IMR-90 (cell line): Measurements from ENCODE around the gene SNX7. TPM values are rescaled to one million over a fixed set of nuclear protein-coding genes. Genes with fewer than 3 reads are reported as not detected.

Source experiments
- ATAC-seq: fragments of 200-7000 bp; cut with Tn5 transposase; 2 replicates; pipeline ENCODE4 v1.9.1; 2020; ENCODE audit warnings: low read depth, mild to moderate bottlenecking, moderate library complexity
- BruUV-seq: library from RNA; stranded (reverse); fragments of 400-500 nt; replicated peaks from 2 replicates; lab custom pipeline; 2021; lab: Mats Ljungman, UMichigan
- CTCF ChIA-PET: fragments of 300-600 bp; formaldehyde crosslinking; extraction: SDS; loops from one replicate; lab custom pipeline; 2021; ENCODE audit warnings: antibody characterized with exemption; lab: Yijun Ruan, JAX
- POLR2A ChIA-PET: fragments of 300-600 bp; sonication (Branson Sonifier 250); formaldehyde crosslinking; loops from one replicate; lab custom pipeline; 2022; ENCODE audit warnings: antibody characterized with exemption; ENCODE audit not compliant: unreplicated experiment; lab: Charles Lee
- DNase-seq: peaks from one replicate; pipeline ENCODE4 v3.0.0; 2013
- H2AFZ ChIP-seq: replicated peaks from 2 replicates; pipeline ENCODE3; 2013; ENCODE audit warnings: low read length, mild to moderate bottlenecking; ENCODE audit not compliant: poor library complexity
- H2AK5ac ChIP-seq: 2 replicates; pipeline ENCODE4 v1.6.1; 2013; ENCODE audit warnings: low read depth, low read length, inconsistent platforms
- H2AK9ac ChIP-seq: replicated peaks from 2 replicates; pipeline ENCODE3; 2013; ENCODE audit warnings: mild to moderate bottlenecking, low read depth, low read length, moderate library complexity; ENCODE audit not compliant: poor library complexity
- H2BK120ac ChIP-seq: 2 replicates; pipeline ENCODE4 v1.6.1; 2013; ENCODE audit warnings: low read depth, low read length, inconsistent platforms
- H2BK15ac ChIP-seq: 3 replicates; pipeline ENCODE4 v1.6.1; 2013; ENCODE audit warnings: low read depth, low read length, inconsistent platforms
- H2BK20ac ChIP-seq: 2 replicates; pipeline ENCODE4 v1.6.1; 2013; ENCODE audit warnings: low read depth, mild to moderate bottlenecking, inconsistent platforms, low read length, moderate library complexity
- H2BK5ac ChIP-seq: 2 replicates; pipeline ENCODE4 v1.6.1; 2013; ENCODE audit warnings: mild to moderate bottlenecking, low read depth, low read length, inconsistent platforms; ENCODE audit not compliant: poor library complexity, severe bottlenecking
- H3K14ac ChIP-seq: replicated peaks from 2 replicates; pipeline ENCODE4 v1.6.1; 2013; ENCODE audit warnings: low read depth, low read length, inconsistent platforms
- H3K18ac ChIP-seq: 2 replicates; pipeline ENCODE4 v1.6.1; 2013; ENCODE audit warnings: low read depth, low read length, control low read depth
- H3K23ac ChIP-seq: 2 replicates; pipeline ENCODE4 v1.6.1; 2013; ENCODE audit warnings: low read depth, low read length, inconsistent platforms
- H3K27ac ChIP-seq: 2 replicates; pipeline ENCODE4 v1.5.1; 2013; ENCODE audit warnings: mild to moderate bottlenecking, control low read depth, low read length; ENCODE audit not compliant: insufficient read depth
- H3K27me3 ChIP-seq: 2 replicates; pipeline ENCODE4 v1.6.1; 2013; ENCODE audit warnings: low read length; ENCODE audit not compliant: control insufficient read depth, insufficient read depth
- H3K36me3 ChIP-seq: 2 replicates; pipeline ENCODE4 v1.6.1; 2013; ENCODE audit warnings: low read length, mixed read lengths; ENCODE audit not compliant: control insufficient read depth, insufficient read depth
- H3K4ac ChIP-seq: 2 replicates; pipeline ENCODE4 v1.6.1; 2013; ENCODE audit warnings: low read depth, low read length, inconsistent platforms
- H3K4me1 ChIP-seq: 2 replicates; pipeline ENCODE4 v1.6.1; 2013; ENCODE audit warnings: low read length, mixed read lengths; ENCODE audit not compliant: control insufficient read depth, insufficient read depth
- H3K4me2 ChIP-seq: 2 replicates; pipeline ENCODE4 v1.6.1; 2013; ENCODE audit warnings: low read depth, mild to moderate bottlenecking, control low read depth, low read length, moderate library complexity
- H3K4me3 ChIP-seq: 2 replicates; pipeline ENCODE4 v1.5.1; 2013; ENCODE audit warnings: low read depth, mild to moderate bottlenecking, control low read depth, low read length, moderate library complexity; ENCODE audit not compliant: insufficient read depth
- H3K56ac ChIP-seq: 2 replicates; pipeline ENCODE4 v1.6.1; 2013; ENCODE audit warnings: low read length, inconsistent platforms; ENCODE audit not compliant: insufficient read depth; ENCODE audit errors: extremely low read depth
- H3K79me1 ChIP-seq, 2 experiments: 2 replicates each; pipeline ENCODE4 v1.6.1; 2013; ENCODE audit warnings: low read length in 2 of 2, inconsistent platforms in 1 of 2, low read depth in 1 of 2
- H3K9ac ChIP-seq: 2 replicates; pipeline ENCODE4 v1.6.1; 2013; ENCODE audit warnings: low read depth, low read length, control low read depth
- H3K9me1 ChIP-seq: 2 replicates; pipeline ENCODE4 v1.6.1; 2013; ENCODE audit warnings: low read length, inconsistent platforms; ENCODE audit not compliant: insufficient read depth
- H3K9me3 ChIP-seq: 2 replicates; pipeline ENCODE4 v1.6.1; 2013; ENCODE audit warnings: low read length; ENCODE audit not compliant: control insufficient read depth, insufficient read depth
- H4K20me1 ChIP-seq: 2 replicates; pipeline ENCODE4 v1.6.1; 2013; ENCODE audit warnings: low read length, inconsistent platforms; ENCODE audit not compliant: insufficient read depth
- H4K5ac ChIP-seq: 2 replicates; pipeline ENCODE4 v1.6.1; 2013; ENCODE audit warnings: mild to moderate bottlenecking, low read depth, low read length, control low read depth
- H4K8ac ChIP-seq, 2 experiments: 2 replicates each; pipeline ENCODE4 v1.6.1; 2013; ENCODE audit warnings: low read depth in 2 of 2, low read length in 2 of 2, control low read depth in 1 of 2, inconsistent platforms in 1 of 2
- H4K91ac ChIP-seq: 2 replicates; pipeline ENCODE4 v1.6.1; 2013; ENCODE audit warnings: low read depth, low read length, inconsistent platforms; ENCODE audit not compliant: insufficient read depth
- BHLHE40 ChIP-seq: fragments of 150-350 bp; IDR thresholded peaks from 2 replicates; pipeline ENCODE4 v1.6.1; 2016; ENCODE audit warnings: mild to moderate bottlenecking, low read depth, low read length
- CHD1 ChIP-seq: IDR thresholded peaks from 2 replicates; pipeline ENCODE4 v1.6.1; 2012; ENCODE audit warnings: low read depth, low read length, improper control_type of control experiment
- FOS ChIP-seq: fragments of 150-350 bp; IDR thresholded peaks from 2 replicates; pipeline ENCODE4 v1.6.1; 2016; ENCODE audit warnings: low read depth, low read length
- MAFK ChIP-seq: IDR thresholded peaks from 2 replicates; pipeline ENCODE4 v1.6.1; 2012; ENCODE audit warnings: low read depth, low read length, improper control_type of control experiment
- MXI1 ChIP-seq: IDR thresholded peaks from 2 replicates; pipeline ENCODE4 v1.6.1; 2012; ENCODE audit warnings: low read depth, mild to moderate bottlenecking, low read length, moderate library complexity, borderline replicate concordance
- POLR2A ChIP-seq: IDR thresholded peaks from 2 replicates; pipeline ENCODE4 v1.6.1; 2012; ENCODE audit warnings: mild to moderate bottlenecking, low read depth, low read length
- RCOR1 ChIP-seq: IDR thresholded peaks from 2 replicates; pipeline ENCODE4 v1.6.1; 2012; ENCODE audit warnings: mild to moderate bottlenecking, low read length, improper control_type of control experiment; ENCODE audit not compliant: insufficient replicate concordance
- SMC3 ChIP-seq: fragments of 150-350 bp; IDR thresholded peaks from 2 replicates; pipeline ENCODE4 v1.6.1; 2016; ENCODE audit warnings: low read depth, mild to moderate bottlenecking, antibody characterized with exemption, low read length, moderate library complexity
- whole genome bisulfite sequencing, 2 experiments: methylation state at CpG; one replicate each; pipeline versions ENCODE4 v1.1.5 to v1.1.7; 2013; ENCODE audit warnings: missing lambda C conversion rate in 2 of 2; ENCODE audit not compliant: insufficient read length in 1 of 2; ENCODE audit errors: extremely low coverage in 2 of 2; 5-methylcytosine and 5-hydroxymethylcytosine counted together
- dilution Hi-C: fragments of 300-500 bp; cut with HindIII; formaldehyde crosslinking; loops from one replicate; pipeline ENCODE4 v1.14.3; 2018; ENCODE audit warnings: low sequenced_read_pairs; ENCODE audit not compliant: unreplicated experiment
- in situ Hi-C: fragments of 300-500 bp; cut with MboI; formaldehyde crosslinking; loops from 3 replicates; pipeline ENCODE4 v1.14.3; 2019; ENCODE audit warnings: low sequenced_read_pairs, inconsistent platforms, mixed read lengths
- intact Hi-C: fragments of 100-400 bp; cut with micrococcal nuclease; formaldehyde crosslinking; loops from 2 replicates; pipeline ENCODE4 v1.10.0; 2022
- polyA plus RNA-seq, 3 experiments: library from polyadenylated mRNA; depleted of rRNA; stranded (reverse); fragments of >200 nt; gene quantifications; 2 replicates each; pipeline ENCODE4 v1.2.3, GENCODE V29; 2012; ENCODE audit warnings: low replicate concordance in 1 of 3
- total RNA-seq: library from RNA; depleted of rRNA; stranded (reverse); fragments of >200 nt; gene quantifications from 2 replicates; pipeline ENCODE4 v1.2.3, GENCODE V29; 2012
- TF ChIP-seq, protein P1 (sequence below): fragments of 150-350 bp; IDR thresholded peaks from 2 replicates; pipeline ENCODE4 v1.6.1; 2017; ENCODE audit warnings: mild to moderate bottlenecking, antibody characterized with exemption, low read length, low read depth
- TF ChIP-seq, protein P2 (sequence below): fragments of 150-350 bp; IDR thresholded peaks from 2 replicates; pipeline ENCODE4 v1.6.1; 2016; ENCODE audit warnings: low read depth, mild to moderate bottlenecking, low read length, moderate library complexity, borderline replicate concordance

The SNX7 gene
- total and polyA plus RNA-seq, 2 of the 4 experiments (the other 2 are of a cell fraction), result 22.5 to 24.4 TPM

DNA sequence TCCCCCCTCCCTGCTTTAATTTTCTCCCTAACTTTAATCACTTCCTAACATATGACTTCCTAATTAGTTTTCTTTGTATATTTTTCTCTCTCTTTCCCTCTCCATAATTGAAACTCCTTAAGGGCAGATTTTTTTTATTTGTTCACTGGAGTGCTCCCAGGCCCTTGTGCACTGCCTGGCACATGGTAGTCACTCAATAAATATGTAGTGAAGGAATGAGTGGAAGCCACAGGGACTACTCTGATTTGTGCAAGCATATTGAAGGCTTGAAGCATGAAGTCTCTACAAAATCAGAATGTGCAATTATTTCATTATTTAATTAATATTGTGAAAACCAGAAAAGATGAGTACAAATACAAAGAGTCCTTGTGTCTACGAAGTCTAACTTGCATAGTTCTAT is 41.5 kb downstream of the SNX7 start:
- Histone ChIP-seq H2BK120ac (0 out of 2 replicates have a peak overlapping the region, but pooled peaks have one; percentile 38), H2BK15ac (no peak overlapping the region), H3K9me3 (no peaks in the 10 kb centered on the region), H3K4ac (no peak overlapping the region), H2AFZ (no peak overlapping the region), H3K14ac (no peak overlapping the region), H3K9ac (no peak overlapping the region), H3K18ac (no peak overlapping the region; the same call in 1 of the 2 replicates), H2BK20ac (no peak overlapping the region), H2BK5ac (peak overlapping the region; percentile 67), H3K9me1 (peaks cover 3% of the 10 kb centered on the region), H3K27ac (peak overlapping the region; percentile 40; the same call in 1 of the 2 replicates), H3K27me3 (no peaks in the 10 kb centered on the region), H4K91ac (no peak overlapping the region), H3K4me1 (peaks cover 8% of the 10 kb centered on the region), H3K4me3 (no peak overlapping the region), H2AK5ac (no peak overlapping the region), H4K8ac (no peak overlapping the region; a peak in 1 of 4 replicates), H3K4me2 (peak overlapping the region; percentile 17; the same call in 1 of the 2 replicates), H4K20me1 (no peaks in the 10 kb centered on the region), H4K5ac (no peak overlapping the region), H3K79me1 (0 out of 4 replicates have a peak, but pooled peaks cover 0 to 9% of the 10 kb centered on the region in 2 experiments), H3K36me3 (peaks cover 3% of the 10 kb centered on the region; the same call in 1 of the 2 replicates), H2AK9ac (no peak overlapping the region), H3K56ac (no peak overlapping the region), H3K23ac (peak overlapping the region; percentile 35; the same call in 1 of the 2 replicates)
- no TSS peak for BruUV-seq
- ATAC-seq (peak; percentile 79), DNase-seq (peak; percentile 70)
- in situ Hi-C loops (no loop called here), intact Hi-C loops (no loop called here), dilution Hi-C loops (no loop called here)
- ChIA-PET CTCF (no interaction called here), POLR2A (no interaction called here)
- TF ChIP-seq, protein P1, sequence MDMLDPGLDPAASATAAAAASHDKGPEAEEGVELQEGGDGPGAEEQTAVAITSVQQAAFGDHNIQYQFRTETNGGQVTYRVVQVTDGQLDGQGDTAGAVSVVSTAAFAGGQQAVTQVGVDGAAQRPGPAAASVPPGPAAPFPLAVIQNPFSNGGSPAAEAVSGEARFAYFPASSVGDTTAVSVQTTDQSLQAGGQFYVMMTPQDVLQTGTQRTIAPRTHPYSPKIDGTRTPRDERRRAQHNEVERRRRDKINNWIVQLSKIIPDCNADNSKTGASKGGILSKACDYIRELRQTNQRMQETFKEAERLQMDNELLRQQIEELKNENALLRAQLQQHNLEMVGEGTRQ, result no peak
- no peak for TF ChIP-seq FOS
- TF ChIP-seq BHLHE40, result no peak
- TF ChIP-seq, protein P2, sequence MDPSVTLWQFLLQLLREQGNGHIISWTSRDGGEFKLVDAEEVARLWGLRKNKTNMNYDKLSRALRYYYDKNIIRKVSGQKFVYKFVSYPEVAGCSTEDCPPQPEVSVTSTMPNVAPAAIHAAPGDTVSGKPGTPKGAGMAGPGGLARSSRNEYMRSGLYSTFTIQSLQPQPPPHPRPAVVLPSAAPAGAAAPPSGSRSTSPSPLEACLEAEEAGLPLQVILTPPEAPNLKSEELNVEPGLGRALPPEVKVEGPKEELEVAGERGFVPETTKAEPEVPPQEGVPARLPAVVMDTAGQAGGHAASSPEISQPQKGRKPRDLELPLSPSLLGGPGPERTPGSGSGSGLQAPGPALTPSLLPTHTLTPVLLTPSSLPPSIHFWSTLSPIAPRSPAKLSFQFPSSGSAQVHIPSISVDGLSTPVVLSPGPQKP, result no peak
- no peak for TF ChIP-seq MXI1
- TF ChIP-seq CHD1, result no peak
- no peak for TF ChIP-seq SMC3
- no peak for TF ChIP-seq RCOR1
- no peak for TF ChIP-seq POLR2A
- no peak for TF ChIP-seq MAFK
- WGBS, 2 experiments, result no CpG with 5 or more reads among the region's 1 CpG
